Measurements from ENCODE around the gene FGF12.

Gene FGF12

DNA sequence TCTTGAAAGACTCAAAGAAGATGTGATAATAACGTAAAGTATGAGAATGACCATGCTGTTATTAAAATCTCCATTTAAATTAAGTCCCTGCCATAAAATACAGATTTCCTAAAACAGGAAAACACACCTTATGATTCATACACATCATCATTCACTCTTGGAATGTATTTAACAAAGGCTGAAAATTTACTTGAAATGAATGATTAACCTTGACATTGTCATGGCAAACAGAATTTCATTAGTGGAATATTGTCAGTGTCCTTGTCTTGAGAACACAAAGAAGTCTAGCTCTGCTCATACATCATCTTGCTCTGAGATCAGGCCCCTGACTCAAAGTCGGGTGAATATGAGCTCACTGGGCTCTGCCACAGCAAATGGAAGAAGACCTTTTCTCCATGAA, 313.9 kb downstream of the FGF12 start:
- no peak for DNase-seq (ENCODE audit: low spot score)

DNA sequence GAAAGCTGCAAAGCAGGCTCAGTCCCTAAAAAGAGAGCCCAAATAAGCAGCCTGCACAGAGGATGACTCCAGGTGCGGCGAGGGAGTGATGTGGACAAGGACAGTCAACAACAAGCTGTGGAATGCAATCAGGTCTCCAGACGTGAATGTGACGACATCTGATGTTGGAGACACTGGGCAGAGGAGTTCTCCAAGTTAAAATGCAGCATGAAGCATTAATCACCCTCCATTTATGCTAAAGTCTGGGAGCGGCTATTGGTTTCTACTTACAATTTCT, 316.7 kb downstream of the FGF12 start:
- no peak for DNase-seq (ENCODE audit: low spot score)

DNA sequence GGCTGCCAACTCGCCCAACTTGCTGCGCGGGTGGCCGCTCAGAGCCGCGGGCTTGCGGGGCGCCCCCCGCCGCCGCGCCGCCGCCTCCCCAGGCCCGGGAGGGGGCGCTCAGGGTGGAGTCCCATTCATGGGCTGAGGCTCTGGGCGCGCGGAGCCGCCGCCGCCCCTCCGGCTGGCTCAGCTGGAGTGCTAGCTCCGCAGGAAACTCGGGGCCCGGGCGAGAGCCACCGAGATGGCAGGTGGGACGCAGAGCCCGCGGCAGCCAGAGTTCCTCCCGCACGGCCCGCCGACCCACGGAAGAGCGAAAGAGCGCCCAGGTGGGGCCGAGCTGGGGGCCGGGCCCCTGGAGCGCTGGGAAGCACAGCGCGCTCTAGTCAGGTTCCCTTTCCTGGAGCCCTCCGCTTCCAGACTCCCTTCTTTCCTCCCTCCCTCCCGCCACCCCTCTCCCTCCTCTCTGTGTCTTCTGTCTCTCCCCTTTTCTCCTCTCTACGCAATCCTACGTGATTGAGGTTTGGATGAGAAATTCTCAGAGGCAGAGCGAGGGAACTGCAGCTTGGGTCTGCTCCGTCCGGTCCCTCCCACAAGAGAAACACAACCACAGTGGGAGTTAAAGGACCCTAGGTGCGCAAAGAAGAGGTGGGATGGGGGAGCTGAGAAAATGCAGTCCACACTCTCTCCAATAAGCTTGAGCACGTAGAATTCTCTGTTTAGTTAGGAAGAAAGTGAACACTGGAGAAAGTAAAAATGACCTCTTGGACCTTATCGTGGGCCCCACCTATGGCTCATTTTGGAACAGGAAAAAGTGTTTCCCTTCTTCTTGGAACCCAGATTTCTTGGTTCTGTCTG, 317.3 kb downstream of the FGF12 start:
- peak; percentile 68 for DNase-seq (ENCODE audit: low spot score)

DNA sequence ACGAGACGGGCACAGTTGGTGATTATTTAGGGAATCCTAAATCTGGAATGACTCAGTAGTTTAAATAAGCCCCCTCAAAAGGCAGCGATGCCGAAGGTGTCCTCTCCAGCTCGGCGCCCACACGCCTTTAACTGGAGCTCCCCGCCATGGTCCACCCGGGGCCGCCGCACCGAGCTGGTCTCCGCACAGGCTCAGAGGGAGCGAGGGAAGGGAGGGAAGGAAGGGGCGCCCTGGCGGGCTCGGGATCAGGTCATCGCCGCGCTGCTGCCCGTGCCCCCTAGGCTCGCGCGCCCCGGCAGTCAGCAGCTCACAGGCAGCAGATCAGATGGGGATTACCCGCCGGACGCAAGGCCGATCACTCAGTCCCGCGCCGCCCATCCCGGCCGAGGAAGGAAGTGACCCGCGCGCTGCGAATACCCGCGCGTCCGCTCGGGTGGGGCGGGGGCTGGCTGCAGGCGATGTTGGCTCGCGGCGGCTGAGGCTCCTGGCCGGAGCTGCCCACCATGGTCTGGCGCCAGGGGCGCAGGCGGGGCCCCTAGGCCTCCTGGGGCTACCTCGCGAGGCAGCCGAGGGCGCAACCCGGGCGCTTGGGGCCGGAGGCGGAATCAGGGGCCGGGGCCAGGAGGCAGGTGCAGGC, 318.0 kb downstream of the FGF12 start:
- peak; percentile 79 for DNase-seq (ENCODE audit: low spot score)

- DNase-seq (ENCODE audit: low spot score): peak; percentile 70
These were observed 318.6 kb downstream of the FGF12 start for GRCh38 chr3:192408647-192409200.

GRCh38 chr3:192408007-192408646, 319.2 kb downstream of the FGF12 start:
- DNase-seq (ENCODE audit: low spot score): peak; percentile 68

- DNase-seq (ENCODE audit: low spot score): no peak
These were observed 327.6 kb downstream of the FGF12 start for GRCh38 chr3:192399767-192400166.

GRCh38 chr3:192397012-192397411, 330.3 kb downstream of the FGF12 start:
- no peak for DNase-seq (ENCODE audit: low spot score)

- DNase-seq (ENCODE audit: low spot score): no peak
These were observed 331.8 kb downstream of the FGF12 start for GRCh38 chr3:192395506-192395905.

GRCh38 chr3:192392986-192393385, 334.4 kb downstream of the FGF12 start:
- DNase-seq (ENCODE audit: low spot score): no peak

DNA sequence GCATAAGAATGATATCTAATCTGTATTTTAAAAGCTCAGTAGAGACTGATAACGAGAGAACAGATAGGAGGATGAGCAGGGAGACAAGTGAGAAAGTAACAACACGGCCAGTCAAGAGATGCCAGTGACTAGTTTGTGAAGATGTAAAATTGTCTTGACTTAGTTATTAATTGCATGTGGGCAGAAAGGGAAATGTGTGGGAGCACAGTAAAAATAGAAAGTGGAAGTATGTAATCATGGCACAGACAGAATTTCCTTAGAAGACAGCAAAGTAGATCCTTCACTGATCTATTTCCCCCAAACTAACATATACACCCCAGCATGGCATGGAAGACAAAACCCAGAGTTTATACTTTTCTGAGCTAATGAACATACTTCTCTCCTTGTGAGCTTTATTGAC, 344.5 kb downstream of the FGF12 start:
- no peak for DNase-seq (ENCODE audit: low spot score)

DNA sequence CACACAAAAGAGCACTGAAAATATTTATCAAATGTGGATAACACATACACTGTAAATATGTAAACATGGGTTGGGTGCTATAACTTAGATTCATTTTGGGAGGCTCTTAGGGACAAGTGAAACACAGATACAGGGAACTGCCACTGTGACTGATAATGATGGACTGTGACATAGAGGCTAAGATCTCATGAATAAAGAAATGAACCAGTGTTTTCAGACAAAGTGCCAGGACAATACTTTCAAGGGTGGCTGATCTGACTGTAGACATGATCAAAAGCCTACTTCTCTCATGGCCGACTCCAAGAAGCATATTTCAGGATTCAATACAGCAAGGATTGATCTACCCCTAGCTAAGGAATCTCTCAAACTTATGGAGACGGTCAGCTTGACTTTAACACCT, 353.8 kb downstream of the FGF12 start:
- DNase-seq (ENCODE audit: low spot score): no peak

- no peak for DNase-seq (ENCODE audit: low spot score)
These were observed 354.3 kb downstream of the FGF12 start for GRCh38 chr3:192373032-192373431.

- DNase-seq (ENCODE audit: low spot score): no peak
These were observed 354.7 kb downstream of the FGF12 start for GRCh38 chr3:192372616-192373015.

- no peak for DNase-seq (ENCODE audit: low spot score)
These were observed 355.4 kb downstream of the FGF12 start for GRCh38 chr3:192371870-192372400.

GRCh38 chr3:192367616-192368015, 359.7 kb downstream of the FGF12 start:
- DNase-seq (ENCODE audit: low spot score): no peak

GRCh38 chr3:192366916-192367315, 360.4 kb downstream of the FGF12 start:
- DNase-seq (ENCODE audit: low spot score): no peak

DNA sequence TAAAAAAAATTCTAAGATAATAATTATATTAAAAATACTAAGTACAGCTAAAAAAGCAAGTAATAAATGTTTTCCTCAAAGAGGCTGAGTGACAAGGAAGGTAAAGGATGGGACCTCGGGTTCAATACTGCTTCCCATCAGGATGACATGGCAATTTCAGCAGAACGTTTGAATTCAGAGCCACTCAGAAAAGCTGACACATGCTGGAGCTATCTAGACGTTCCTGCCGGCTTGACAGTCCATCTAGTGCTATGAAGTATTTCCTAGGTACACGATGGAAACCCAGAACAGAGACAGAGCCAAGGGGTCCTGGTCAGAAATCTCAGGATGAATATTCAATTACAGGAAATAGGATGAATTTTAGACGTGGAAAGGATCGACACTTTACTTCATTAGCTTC, 361.8 kb downstream of the FGF12 start:
- no peak for DNase-seq (ENCODE audit: low spot score)

GRCh38 chr3:192364316-192364715, 363.0 kb downstream of the FGF12 start:
- DNase-seq (ENCODE audit: low spot score): no peak

DNA sequence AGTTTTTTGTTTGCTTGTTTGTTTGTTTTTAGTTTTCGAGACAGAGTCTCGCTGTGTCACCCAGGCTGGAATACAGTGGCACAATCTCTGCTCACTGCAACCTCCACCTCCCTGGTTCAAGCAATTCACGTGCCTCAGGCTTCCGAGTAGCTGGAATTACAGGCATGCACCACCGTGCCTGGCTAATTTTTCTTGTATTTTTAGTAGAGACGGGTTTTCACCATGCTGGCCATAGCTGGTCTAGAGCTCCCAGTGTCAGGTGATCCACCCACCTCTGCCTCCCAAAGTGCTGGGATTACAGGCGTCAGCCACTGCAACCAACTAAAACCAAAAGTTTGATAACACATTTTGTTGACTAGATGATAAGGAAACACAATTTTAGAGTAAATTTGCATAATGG, 372.7 kb downstream of the FGF12 start:
- no peak for DNase-seq (ENCODE audit: low spot score)

- DNase-seq (ENCODE audit: low spot score): no peak
These were observed 375.2 kb downstream of the FGF12 start for GRCh38 chr3:192352142-192352541.

- DNase-seq (ENCODE audit: low spot score): no peak
These were observed 375.9 kb downstream of the FGF12 start for GRCh38 chr3:192351441-192351840.

DNA sequence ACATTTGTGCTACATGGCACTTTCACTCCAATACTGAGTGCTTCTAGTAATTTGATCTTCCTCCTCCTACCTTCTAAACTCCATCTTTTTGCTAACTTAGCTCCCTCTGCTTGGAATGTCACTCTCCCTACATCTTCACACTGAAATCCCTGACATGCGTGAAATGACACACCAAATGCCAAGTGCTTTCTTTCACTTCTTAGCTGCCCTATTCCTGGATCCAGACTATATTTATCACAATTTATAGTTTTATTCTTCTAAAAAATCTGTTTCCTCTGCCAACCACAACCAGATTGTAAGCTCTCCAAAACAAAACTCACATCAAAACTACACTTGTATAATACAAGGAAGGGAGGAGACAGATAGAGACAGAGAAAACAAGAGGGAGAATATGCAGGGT, 387.3 kb downstream of the FGF12 start:
- DNase-seq (ENCODE audit: low spot score): no peak

Measured in left forelimb (tissue), 1 donor.